ENCODE data around the gene IGF2.

The IGF2 gene

DNA sequence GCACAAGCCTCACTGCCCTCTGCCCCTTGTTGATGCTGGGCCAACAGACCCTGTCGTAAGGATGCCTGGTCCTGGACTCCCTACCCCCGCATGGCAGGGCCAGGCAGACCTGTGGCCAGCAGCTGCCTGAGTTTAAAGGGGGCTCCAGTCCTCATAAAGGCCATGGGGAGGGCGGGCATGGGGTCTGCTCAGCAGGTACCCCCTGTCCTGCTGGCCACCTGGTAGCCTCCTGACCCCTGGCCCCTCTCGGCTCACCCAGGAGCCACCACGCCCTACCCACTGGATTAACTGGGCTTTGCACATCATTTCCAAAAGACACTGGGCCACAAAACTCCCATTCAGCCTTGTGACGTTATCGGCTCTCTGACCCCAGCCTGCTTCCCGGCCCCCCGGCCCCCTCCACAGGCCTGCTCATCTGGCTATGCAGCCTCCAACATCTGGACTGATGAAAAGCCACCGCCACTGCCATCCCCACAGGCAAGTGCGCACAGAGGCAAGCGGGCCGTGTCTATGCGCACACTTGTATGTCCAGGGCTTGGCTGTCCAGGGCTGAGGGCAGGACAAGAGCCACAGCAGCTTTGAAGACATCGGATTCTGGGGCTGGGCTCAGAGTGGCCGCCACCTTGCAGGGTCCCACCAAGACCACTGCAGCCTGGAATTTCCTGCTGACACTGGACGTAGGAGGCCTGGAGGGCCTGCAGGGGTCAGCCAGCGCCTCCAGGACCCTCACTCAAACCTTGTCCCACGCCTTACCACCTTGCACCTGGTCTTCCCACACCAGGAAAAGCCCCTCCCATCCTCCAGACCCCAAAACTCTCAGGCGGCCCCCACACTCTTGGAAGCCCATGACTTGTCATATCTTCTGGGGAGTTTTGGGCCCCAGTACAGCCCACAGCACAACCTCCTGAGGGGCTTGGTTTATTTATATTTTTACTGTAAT, 48.7 kb downstream of the IGF2 start:
- no peak for DNase-seq

DNA sequence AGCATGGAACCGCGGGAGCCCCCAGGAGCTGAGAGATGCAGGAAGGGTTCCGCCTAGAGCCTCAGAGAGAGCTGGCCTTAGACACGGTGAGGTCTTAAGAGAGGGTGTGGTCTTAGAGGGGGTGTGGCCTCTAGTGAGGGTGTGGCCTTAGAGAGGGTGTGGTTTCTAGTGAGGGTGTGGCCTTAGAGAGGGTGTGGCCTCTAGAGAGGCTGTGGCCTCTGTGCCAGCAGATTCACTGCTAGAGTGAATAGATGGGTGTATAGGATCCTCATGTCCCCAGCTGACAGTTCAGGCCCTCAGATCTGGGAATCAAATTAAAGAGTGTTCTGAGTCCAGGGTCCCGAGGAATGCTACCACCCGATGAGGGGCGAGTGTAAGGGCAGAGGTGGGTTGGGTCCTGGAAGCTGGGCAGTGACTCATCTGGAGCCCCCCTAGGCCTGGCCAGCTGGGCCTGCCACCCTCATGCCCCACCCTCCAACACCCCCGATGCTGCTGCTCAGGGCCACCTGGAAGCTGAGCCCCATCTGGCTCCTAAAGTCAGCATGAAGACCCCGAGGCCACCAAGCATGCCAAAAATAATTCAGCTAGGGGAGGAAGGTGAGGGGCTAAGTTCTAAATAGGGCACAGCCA, 49.5 kb downstream of the IGF2 start:
- DNase-seq, result no peak

DNA sequence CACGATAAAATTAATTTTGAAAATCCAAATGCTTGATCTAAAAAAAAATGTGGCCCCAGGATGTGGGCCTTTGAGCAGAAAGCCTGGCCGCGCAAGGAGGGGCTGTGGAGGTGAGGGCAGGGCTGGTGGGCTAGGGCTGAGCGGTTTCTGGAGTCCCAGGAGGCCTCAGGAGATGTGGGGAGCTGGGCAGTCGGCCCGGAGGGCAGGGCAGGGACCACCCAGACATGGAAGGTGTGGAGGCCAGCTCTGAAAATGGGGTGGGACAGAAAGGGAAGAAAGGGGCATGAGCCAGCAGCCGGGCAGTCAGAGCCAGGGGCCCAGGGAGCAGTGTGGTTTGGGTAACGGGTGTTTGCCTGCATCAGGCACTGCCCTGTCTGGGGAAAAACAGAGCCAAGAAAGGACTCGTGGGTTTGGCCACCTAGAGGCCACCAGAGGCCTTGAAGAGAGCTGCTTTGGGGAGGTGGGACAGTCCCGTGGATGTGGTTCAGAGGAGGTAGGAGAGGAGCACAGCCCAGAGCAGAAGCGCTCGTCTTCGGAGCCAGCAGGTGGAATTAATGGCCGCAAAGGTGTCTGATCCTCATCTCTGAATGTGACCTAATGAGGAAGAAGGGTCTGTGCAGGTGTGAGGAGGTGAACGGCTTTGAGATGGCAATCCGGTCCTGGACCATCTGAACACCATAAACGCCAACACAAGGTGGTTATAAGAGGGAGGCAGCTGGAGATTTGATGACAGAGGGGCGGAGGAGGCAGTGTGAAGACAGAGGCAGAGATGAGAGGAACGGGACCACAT, 50.2 kb downstream of the IGF2 start:
- no peak for DNase-seq

DNA sequence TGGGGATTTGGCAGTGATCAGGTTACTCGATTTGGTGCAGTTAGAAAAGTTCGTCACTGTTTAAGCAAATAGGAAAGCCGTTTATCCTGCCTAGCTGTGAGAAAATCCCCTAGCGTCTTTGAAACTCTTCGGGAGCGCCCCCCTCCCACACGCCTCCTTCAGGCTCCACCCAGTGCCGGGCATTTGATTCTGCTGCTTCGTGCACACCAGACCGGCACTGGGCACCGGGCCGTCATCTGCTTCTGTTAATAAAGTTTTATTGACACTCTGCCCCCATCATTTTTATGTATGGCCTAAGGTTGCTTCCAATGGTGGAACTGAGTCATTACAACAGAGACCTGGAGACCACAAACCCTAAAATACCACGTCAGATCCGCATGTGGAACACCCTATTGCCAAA, 50.9 kb downstream of the IGF2 start:
- no peak for DNase-seq

DNA sequence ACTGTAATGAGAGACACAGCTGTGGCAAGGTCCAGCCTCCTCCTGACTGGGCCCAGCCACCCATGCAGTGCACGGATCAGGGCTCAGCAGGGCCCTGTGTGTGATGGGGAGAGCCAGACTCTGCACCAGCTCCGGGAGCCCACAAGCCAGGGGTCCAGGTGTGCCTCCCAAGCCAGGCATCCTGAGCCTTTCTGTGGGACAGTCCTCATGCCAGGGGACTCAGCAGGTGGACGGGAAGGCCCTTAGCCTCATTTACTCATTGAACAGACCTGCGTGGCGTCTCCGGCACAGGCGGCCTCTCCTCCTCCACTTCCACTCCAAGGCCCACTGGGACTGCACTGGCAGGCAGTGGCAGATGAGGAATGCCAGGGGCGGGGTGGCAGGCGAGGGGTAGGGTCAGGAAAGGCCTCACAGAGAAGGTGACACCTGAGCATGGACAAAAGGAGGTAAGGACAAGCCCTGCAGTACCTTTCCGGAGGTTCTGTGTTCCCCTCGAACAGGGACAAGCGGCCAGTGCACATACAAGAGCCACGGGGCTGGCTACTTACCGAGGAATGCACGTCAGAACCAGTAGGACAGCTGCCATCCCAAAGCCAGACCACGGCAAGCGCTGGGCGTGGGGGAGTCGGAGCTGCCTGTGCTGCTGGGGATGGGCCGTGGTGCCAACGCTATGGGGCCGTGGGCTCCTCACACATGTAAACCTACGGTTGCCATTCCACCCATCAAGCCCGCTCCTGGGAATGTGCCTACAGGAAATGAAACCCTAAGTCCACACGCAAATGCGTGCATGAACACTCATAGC, 52.7 kb downstream of the IGF2 start:
- DNase-seq, result no peak

DNA sequence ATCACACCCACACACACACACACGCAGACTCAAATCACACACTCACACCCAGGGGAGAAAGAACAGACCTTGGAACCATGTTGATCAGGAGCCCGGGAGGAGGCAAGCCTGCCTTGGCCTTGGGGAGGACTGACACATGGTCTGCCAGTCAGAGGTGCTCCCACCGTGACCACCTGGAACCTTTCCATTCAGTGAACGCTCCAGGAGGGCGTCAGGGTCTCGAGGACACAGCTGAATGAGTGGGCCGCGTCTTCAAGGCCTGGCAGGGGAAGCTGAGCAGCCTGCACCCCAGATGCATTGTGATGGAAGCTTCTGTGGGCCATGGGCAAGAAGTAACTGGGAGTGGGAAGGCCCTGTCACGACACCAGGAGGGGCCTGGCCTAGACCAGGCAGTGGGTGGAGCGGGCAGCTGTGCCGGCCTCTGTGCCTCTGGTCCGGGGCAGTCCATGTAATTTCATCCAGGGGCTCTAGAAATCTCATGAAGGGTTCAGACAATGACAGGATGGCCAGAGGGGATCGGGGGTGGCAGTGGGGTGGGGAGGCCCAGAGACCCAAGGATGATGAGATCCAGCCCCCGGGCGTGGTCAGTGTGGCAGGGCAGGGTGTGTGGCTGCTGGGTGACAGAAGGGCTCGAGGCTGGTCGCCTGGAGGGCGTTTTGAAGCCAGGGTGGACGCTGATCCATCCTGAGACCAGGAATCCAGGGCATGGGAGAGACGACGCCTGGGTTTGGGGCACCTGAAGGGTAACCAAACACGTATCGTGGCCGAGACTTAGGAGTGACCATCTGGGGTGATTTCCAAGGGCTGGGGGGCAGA, 53.7 kb downstream of the IGF2 start:
- DNase-seq, result no peak

DNA sequence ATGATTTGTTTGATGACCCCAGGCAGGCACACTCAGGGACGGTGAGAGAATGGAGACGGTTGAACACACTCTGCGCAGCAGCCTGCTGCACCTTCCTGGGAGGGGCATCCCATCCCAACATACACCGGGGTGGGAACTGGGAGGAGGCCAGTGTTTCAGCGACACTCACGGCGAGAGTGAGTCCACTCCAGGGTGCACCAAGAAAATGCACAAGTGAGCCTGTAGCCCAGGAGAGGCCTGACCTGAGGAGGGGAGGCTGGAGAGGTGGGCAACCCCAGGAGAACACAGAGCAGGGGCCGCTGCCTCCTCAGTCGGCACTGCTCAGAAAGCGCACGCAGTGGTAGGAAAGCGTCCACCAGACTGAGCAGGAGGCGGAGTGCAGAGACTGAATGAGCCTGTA, 54.5 kb downstream of the IGF2 start:
- DNase-seq, result no peak
